ENCODE measurements around the gene KIZ. TPM values are rescaled to one million over a fixed set of nuclear protein-coding genes. Genes with fewer than 3 reads are reported as not detected.

KIZ gene
- total RNA-seq, 1 donor from 2014 or later: 21.1 TPM

GRCh38 chr20:21237956-21238799, 112.3 kb downstream of the KIZ start:
- H3K27ac Mint-ChIP-seq: no peak overlapping the region
- no peak overlapping the region for H3K4me3 Mint-ChIP-seq
- no peaks in the 10 kb centered on the region for H3K9me3 Mint-ChIP-seq
- TF ChIP-seq CTCF (IDR thresholded peaks at IDR 0.05; ENCODE audit: unreplicated experiment): no peak
- DNase-seq (ENCODE audit: low spot score in 2 of 2, unreplicated experiment in 2 of 2): no peak
- no peaks in the 10 kb centered on the region for H3K27me3 Mint-ChIP-seq (ENCODE audit: low read depth)
- no peaks in the 10 kb centered on the region for H3K4me1 Mint-ChIP-seq
- H3K36me3 Mint-ChIP-seq: peaks cover 1% of the 10 kb centered on the region

- H3K27ac Mint-ChIP-seq: no peak overlapping the region
- peaks cover 3% of the 10 kb centered on the region for H3K36me3 Mint-ChIP-seq
- no peaks in the 10 kb centered on the region for H3K9me3 Mint-ChIP-seq
- no peak overlapping the region for H3K4me3 Mint-ChIP-seq
- TF ChIP-seq CTCF (IDR thresholded peaks at IDR 0.05; ENCODE audit: unreplicated experiment): no peak
- no peak for DNase-seq (ENCODE audit: low spot score in 2 of 2, unreplicated experiment in 2 of 2)
- no peaks in the 10 kb centered on the region for H3K4me1 Mint-ChIP-seq
- no peaks in the 10 kb centered on the region for H3K27me3 Mint-ChIP-seq (ENCODE audit: low read depth)
Measured at GRCh38 chr20:21238818-21239536, 113.1 kb downstream of the KIZ start.

- H3K27me3 Mint-ChIP-seq (ENCODE audit: low read depth): no peaks in the 10 kb centered on the region
- H3K9me3 Mint-ChIP-seq: no peaks in the 10 kb centered on the region
- no peak for TF ChIP-seq CTCF (IDR thresholded peaks at IDR 0.05; ENCODE audit: unreplicated experiment)
- peaks cover 10% of the 10 kb centered on the region for H3K36me3 Mint-ChIP-seq
- H3K4me3 Mint-ChIP-seq: no peak overlapping the region
- no peak overlapping the region for H3K27ac Mint-ChIP-seq
- DNase-seq (ENCODE audit: low spot score in 2 of 2, unreplicated experiment in 2 of 2): no peak
- no peaks in the 10 kb centered on the region for H3K4me1 Mint-ChIP-seq
Measured at GRCh38 chr20:21240394-21240793, 114.5 kb downstream of the KIZ start.

- H3K27me3 Mint-ChIP-seq (ENCODE audit: low read depth): no peaks in the 10 kb centered on the region
- H3K27ac Mint-ChIP-seq: no peak overlapping the region
- H3K4me3 Mint-ChIP-seq: no peak overlapping the region
- no peak for TF ChIP-seq CTCF (IDR thresholded peaks at IDR 0.05; ENCODE audit: unreplicated experiment)
- no peaks in the 10 kb centered on the region for H3K9me3 Mint-ChIP-seq
- H3K36me3 Mint-ChIP-seq: peaks cover 11% of the 10 kb centered on the region
- no peaks in the 10 kb centered on the region for H3K4me1 Mint-ChIP-seq
- no peak for DNase-seq (ENCODE audit: low spot score in 2 of 2, unreplicated experiment in 2 of 2)
Measured at GRCh38 chr20:21241406-21241805, 115.5 kb downstream of the KIZ start.

GRCh38 chr20:21243811-21244210, 117.9 kb downstream of the KIZ start:
- no peak for DNase-seq (ENCODE audit: low spot score in 2 of 2, unreplicated experiment in 2 of 2)
- Mint-ChIP-seq H3K4me1 (no peaks in the 10 kb centered on the region), H3K27me3 (ENCODE audit: low read depth) (peaks cover 3% of the 10 kb centered on the region), H3K9me3 (peaks cover 4% of the 10 kb centered on the region), H3K27ac (no peak overlapping the region), H3K36me3 (peaks cover 17% of the 10 kb centered on the region), H3K4me3 (no peak overlapping the region)
- TF ChIP-seq CTCF (IDR thresholded peaks at IDR 0.05; ENCODE audit: unreplicated experiment): no peak

Measured in mesothelial cell of epicardium (in vitro differentiated cells).